HG02840 (cell line): Measurements from ENCODE around the gene CALML4.
"Not testable (repeated sequence)": the region's sequence is repeated elsewhere in the genome, so short reads cannot be mapped to it uniquely, and the experiment has no call there.

ENCODE experiments used
- ATAC-seq: cut with Tn5 transposase; IDR thresholded peaks from one replicate; pipeline ENCODE4 v1.9.1; 2021; ENCODE audit warnings: mild to moderate bottlenecking, moderate library complexity, moderate number of reproducible peaks; ENCODE audit not compliant: unreplicated experiment, low FRiP score

The CALML4 gene

DNA sequence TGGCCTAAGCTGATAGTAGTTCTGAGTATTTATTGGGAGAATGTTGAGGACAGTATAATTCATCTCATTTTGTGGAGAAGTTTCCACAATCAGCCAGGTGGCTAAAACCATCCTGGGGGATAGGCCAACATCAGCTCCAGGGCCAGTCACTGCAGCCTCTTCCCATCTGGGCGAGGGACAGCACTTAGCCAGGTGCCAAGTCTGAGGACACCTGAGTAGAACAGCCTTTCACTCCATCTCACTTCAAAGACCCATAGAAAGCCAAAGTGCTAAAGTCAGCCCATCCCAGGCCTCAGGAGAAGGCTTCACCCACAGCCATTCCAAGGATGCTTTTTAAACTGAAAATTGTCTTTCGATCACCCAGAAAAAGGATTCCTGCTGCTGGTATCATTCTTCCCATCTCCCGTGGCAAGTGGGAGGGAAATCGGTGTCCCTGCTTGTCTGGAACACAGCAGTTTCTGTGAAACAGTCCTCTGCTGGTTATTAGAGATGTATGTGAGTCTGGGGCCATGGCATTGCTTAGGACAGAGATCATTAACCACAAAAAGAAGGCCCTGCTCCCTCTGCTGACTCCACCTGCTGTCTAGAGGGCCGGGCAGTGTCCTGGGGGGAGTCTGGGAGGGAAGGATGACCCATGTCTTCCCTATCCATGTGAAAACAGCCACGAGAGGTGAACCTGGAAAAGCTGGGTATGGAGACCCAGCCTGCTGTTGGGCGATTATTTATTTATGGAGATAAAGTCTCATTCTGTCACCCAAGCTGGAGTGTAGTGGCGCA is 9.6 kb downstream of the CALML4 start:
- no peak for ATAC-seq

DNA sequence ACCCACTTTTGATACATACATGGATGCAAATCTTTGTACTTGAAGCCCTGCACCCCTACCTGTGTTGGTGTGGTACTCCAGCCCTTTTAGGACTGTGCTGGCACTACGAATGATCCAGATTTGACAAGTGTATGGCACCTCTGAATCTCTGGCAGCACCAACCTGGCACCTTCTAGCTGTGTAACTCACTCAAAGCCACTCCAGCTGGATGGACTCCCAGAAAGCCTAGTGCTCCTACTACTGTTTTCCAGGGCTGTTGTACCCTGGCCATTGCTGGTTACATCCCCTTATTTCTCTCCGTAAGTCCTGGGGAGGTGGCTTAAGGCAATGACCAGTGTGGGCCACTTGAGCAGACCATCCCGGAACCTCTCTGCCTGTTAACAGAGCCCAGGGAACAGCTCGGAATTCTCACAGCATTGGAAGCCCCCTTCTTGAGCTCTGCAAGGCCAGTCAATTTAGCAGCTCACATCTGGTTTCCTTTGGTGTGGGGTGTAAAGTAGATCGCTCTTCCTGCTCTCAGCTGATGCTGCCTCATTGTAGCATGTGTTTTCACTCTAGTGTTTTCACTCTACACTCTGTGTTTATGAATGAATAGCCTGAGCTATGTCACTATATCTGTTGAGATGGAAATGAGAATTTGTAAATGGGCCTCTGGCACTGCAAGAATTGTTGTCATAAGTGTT is 12.2 kb downstream of the CALML4 start:
- no peak for ATAC-seq

DNA sequence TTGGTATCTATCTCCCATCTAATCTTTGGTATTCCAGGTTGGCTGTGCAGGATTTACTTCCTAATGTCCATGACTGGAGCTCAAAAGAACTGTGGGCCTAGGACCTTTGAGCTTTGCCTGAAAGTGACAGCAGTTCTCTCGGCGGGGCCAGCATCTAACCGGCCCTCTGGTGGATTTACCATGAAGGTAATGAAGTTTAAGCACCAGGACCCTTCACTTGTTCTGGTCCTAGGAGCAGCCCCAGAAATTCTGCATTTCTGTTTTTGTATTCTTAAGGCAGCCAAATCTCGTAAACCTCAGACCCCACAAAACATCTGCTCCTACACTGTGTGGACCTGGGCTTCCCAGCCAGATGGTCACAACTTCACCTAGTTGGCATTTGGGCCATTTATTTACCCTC is 13.0 kb downstream of the CALML4 start:
- no peak for ATAC-seq

DNA sequence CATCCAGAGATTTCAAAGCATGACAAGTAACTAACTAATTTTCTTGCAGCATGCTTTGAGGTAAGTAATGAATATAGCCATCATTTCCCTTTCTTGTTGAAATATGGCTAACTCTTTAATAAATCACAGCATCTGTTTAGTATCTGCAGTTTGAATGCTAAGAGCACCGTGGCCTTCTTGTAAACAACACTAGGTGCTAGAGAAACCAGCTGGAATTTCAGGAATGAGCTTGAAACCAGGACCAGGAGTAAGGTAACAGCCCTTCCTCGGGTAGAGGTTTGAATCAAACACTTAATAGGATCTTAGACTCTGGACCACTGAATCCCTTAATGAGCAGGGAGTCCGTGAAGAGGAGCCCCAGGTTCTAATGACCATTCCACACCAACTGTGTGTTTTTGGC is 13.6 kb downstream of the CALML4 start:
- no peak for ATAC-seq

DNA sequence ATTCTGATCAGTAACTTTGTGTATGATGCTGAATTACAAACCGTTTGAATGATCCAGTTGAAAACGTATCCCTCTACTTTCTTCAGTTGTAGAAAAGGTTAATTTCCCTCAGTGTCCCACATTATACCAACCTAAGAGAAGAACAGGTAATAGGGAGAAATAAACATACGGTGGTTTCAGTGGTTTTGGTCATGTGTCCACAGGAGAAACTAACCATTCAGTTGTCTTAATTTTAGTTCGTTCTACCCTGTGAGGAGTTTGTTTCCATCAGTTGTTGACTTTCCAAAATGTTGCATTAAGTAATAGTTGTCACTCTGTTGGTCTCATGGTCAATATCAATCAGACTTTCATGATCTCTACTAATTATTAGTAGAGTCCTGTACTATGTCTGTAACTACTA is 15.1 kb downstream of the CALML4 start:
- ATAC-seq: no peak

DNA sequence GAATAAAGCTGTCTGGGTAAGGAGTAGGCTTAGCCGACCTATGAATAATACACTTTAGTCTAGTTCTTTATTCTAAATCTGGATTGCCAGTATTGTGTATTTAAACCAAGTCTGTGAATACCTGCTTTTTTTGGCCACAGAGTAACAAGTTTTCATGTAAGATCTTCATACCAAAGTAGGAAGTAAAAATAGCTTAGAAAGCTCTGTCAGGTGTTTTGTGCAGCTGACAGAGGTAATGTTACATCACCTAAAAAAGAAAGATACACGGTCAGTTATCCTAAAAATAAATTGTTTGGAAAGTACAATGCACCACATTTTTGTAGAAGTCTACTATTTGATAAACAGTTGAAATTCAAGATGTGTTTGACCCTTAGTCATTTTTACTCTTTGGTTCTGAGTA is 16.5 kb downstream of the CALML4 start:
- no peak for ATAC-seq

DNA sequence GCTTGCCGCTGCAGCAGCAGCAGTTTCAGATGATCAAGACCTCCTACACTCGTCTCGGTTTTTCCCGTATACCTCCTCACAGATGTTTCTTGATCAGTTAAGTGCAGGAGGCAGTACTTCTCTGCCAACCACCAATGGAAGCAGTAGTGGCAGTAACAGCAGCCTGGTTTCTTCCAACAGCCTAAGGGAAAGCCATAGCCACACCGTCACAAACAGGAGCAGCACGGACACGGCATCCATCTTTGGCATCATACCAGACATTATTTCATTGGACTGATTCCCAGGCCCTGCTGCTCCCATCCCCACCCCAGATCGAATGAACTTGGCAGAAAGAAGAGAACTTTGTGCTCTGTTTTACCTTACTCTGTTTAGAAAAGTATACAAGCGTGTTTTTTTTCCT is 17.6 kb downstream of the CALML4 start:
- no peak for ATAC-seq

DNA sequence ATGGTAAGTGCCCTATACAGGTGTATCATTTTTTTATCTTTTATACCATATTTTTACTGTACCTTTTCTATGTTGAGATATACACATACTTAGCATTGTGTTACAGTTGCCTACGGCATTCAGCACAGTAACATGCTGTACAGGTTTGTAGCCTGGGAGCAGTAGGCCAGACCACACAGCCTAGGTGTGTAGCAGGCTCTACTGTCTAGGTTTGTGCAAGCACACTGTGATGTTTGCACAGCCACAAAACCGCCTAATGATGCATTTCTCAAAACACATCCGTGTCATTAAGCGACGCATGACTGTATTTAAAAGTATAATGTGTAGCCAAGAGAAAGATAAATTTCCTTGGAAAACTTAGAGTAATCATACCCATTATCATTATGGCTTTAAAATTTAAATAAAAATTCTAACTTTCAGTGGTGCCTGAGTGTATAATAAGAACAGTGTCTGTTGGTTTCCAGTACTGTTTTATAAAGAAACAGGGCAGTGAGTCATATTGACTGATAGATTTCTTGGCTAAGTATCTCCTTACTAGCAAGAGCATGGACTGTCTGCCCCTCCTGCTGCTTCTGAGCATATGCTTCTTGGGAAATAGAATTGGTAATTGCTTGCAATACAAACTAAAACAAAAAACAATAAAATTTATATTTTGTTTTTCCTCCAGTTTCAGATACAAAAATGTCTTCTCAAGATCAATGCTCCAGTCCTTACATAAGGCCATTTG is 18.3 kb downstream of the CALML4 start:
- no peak for ATAC-seq

DNA sequence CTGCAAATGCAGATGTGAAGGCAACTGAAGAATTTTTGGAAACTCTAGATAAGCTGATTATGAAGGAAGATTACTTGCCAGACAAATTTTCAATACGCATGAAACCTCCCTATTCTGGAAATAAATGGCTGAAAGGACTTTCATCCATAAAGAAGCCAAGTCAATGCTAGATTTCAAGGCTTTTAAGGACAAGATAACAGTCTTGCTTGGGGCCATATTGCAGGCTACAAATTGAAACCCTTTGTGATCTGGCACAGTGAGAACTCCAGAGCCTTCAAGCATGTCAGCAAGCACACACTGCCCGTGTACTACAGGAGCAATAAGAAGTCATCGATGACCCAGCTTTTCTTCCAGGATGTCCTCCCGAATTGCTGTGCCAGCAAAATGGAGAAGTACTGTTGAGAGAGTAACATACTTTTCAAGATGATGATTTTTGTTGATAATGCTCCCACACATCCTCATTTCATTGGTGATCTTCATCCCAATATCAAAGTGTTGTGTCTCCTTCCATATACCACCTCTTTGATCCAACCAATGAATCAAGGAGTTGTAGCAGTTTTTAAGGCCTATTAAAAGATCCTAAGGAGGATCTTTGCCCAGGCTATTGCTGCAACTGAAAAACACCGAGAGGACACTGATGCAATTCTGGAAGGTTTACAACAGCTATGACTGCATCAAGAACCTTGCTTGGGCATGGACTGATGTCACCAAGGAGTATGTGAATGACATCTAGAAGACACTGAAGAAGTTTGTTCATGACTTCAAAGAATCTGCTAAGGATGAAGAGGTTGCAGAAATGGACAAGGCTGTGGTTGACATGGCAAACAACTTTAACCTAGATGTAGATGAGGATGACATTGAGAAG is 20.3 kb downstream of the CALML4 start:
- no peak for ATAC-seq

DNA sequence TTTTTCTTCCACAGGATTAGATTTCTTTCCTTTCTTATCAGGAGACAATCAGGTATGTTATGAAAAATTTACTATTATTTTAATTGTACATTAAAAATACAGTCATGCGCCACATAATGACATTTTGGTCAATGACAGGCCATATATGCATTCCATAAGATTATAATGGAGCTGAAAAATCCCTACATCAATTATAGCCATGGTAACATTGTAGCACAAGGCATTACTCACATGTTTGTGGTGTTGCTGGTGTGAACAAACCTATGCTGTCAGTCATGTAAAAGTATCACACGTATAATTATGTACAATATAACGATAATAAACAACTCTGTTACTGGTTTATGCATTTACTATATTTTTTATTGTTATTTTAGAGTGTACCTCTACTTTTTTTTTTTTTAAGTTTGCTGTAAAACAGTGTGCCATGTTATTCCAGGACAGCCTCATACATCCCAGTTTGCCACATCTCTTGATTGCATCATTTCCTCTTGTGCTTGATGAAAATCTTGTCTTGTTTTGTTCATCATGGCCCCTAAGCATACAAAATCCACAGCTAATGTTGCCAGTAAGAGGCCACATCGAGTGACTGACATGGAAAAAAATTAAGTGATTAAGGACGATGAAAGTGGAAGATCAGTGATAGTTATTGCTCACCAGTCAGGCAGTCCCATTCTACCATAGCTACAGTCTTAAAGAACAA is 21.4 kb downstream of the CALML4 start:
- no peak for ATAC-seq

DNA sequence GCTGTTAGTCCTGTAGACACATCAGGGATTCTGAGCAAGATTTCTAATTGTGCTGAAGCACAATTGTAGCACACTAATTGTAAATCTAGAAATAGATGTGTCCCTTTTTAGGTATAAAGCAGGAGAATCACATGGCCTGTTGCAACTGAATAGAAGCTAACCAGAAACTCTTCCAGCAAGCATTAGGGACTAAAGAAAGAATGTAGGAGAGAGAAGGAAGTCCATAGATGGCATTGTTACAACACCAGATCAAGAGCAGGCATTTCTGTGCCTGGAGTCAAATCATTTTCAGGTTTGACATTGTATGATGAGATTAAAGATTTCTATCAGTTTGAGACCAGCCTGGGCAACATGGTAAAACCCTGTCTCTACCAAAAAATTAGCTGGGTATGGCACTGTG is 27.4 kb downstream of the CALML4 start:
- no peak for ATAC-seq

DNA sequence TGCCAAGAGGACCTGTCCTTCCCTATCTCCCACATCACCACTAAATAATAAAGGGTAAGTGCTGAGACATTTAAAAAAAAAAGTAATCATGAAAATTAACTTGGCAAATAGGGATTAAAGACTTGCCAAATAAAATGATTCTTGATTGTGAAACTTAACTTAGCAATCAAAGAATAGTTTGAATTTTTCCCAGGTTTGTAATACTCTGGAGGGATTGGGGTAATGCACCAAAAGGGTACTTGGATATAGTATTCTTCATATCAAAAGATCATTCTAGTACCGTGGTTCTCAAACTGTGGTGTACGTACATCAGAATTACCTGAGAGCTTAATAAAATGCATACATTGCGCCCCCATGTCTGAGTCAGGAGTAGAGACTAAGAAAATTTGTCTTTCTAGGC is 28.5 kb downstream of the CALML4 start:
- no peak for ATAC-seq

DNA sequence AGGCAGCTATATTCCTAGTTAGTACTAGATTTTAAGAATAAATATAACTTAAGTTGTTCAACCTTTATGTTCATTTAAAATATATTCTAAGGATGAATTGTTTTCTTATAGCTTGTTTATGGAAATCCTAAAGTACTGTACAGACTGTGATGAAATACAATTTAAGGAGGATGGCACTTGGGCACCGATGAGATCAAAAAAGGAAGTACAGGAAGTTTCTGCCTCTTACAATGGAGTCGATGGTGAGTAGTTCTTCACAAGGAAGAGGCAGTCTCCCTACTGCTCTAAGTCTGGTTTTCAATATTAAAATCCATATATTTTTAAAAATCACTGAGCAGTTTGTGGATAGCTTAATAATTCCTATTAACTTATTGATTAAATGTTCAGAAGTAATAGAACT is 29.6 kb downstream of the CALML4 start:
- no peak for ATAC-seq

DNA sequence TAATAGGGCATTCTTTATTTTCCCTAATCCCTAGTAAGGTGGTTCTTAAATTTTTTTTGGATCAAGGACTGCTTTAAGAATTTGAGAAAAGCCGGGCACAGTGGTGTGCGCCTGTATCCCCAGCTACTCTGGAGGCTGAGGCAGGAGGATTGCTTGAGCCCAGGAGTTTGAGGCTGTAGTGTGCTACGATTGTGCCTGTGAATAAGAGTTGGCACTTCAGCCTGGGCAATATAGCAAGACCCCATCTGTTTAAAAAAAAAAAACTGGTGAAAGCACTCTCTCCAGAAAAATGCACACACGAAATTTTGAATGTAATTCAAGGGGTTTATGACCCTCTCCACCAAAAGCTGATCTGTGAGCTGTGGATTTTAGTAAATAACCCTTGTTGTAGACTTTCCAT is 32.0 kb downstream of the CALML4 start:
- ATAC-seq: no peak

DNA sequence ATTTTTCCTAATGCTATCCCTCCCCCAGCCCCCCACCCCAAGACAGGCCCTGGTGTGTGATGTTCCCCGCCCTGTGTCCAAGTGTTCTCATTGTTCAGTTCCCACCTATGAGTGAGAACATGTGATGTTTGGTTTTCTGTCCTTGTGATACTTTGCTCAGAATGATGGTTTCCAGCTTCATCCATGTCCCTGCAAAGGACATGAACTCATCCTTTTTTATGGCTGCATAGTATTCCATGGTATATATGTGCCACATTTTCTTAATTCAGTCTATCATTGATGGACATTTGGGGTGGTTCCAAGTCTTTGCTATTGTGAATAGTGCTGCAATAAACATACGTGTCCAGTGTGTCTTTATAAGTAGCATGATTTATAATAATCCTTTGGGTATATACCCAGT is 33.1 kb downstream of the CALML4 start:
- not testable (repeated sequence) for ATAC-seq

DNA sequence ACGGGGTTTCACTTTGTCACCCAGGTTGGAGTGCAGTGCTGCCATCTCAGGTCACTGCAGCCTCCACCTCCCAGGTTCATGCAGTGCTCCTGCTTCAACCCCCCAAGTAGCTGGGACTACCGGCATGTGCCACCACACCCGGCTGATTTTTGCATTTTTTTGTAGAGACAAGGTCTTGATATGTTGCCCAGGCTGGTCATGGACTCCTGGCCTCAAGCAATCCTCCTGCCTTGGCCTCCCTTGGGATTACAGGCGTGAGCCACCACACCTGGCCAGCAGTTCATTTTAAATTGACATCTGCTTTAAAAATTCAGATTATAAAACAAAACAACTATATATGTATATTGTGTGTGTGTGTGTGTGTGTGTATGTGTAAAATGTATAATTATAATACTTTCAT is 38.3 kb downstream of the CALML4 start:
- no peak for ATAC-seq

DNA sequence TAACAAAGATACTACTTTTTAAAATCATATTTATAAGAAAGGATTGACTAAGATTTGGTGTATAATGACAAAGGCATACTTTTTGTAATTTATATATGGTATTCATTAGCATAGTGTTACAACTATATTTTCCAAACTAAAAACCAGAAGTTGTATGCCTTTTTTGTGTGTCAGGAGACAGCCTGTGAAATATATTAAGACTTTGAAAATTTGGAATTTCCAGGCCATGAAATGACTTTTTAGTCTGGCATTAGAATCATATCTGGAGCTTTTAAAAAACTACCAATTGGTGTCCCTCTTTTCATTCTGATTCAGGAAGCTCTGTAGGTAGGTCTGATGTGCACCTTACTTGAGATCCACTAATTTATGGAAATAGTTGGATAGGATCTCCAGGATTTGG is 41.9 kb downstream of the CALML4 start:
- ATAC-seq: no peak

DNA sequence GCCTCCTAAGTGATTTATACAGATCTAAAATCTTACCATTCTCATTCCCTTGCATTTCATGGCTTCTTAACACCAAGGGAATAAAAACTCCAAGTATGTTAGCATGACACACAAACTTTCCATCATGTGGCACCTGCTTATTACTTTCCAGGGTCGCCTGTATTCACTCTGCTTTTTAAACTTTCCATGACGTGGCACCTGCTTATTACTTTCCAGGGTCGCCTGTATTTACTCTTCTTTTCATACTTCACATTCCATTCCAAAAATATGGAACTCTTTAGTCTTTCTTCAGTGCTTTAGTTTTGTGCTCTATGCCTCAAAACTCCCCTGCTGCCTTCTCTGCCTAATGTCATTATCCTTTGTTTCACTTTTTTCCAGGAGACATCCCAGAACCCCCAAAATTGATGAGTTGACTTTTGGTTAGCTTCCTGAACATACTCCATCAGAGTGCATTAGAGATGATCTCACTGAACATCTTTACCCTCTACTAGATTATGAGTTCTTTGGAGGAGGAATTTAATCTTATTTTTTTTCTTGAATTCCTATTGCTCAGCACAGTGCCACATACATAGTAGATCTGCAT is 47.0 kb downstream of the CALML4 start:
- no peak for ATAC-seq

DNA sequence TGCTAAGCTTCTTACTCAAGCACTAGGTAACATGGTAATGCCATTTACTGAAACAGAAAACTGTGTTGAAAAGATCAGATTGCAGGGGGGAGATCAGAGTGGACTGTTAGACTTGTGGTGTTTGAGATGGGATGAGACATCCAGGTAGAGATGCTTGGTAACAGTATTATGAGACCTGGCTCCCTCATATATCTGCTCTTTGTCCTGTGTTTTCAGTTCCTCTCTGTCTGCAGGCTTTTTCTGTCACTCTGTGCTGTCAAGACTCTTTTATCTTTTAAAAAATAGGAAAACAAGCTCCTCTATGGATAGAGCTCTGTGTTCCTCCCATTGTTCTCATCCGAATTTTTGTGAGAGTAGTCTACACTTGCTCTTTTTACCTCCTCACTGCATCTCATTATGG is 48.1 kb downstream of the CALML4 start:
- ATAC-seq: no peak
